HUES48 (cell line): Measurements from ENCODE around the gene ZC3H12C.

ENCODE experiments used
- H3K27ac ChIP-seq: one replicate; pipeline ENCODE4 v1.7.0; 2013; ENCODE audit warnings: low read depth, low read length, inconsistent platforms
- H3K27me3 ChIP-seq: 2 replicates; pipeline ENCODE4 v1.6.1; 2013; ENCODE audit warnings: mild to moderate bottlenecking, low read length; ENCODE audit not compliant: control insufficient read depth, insufficient read depth
- H3K36me3 ChIP-seq: 2 replicates; pipeline ENCODE4 v1.6.1; 2013; ENCODE audit warnings: low read length; ENCODE audit not compliant: control insufficient read depth, insufficient read depth
- H3K4me1 ChIP-seq: 2 replicates; pipeline ENCODE4 v1.6.1; 2013; ENCODE audit warnings: mild to moderate bottlenecking, low read length; ENCODE audit not compliant: control insufficient read depth, insufficient read depth
- H3K4me3 ChIP-seq: 2 replicates; pipeline ENCODE4 v1.5.1; 2013; ENCODE audit warnings: mild to moderate bottlenecking, low read depth, low read length
- H3K9ac ChIP-seq: 2 replicates; pipeline ENCODE4 v1.6.1; 2013; ENCODE audit warnings: mild to moderate bottlenecking, low read depth, low read length, moderate library complexity
- H3K9me3 ChIP-seq: 2 replicates; pipeline ENCODE4 v1.6.1; 2013; ENCODE audit warnings: low read length; ENCODE audit not compliant: control insufficient read depth, insufficient read depth

The ZC3H12C gene

DNA sequence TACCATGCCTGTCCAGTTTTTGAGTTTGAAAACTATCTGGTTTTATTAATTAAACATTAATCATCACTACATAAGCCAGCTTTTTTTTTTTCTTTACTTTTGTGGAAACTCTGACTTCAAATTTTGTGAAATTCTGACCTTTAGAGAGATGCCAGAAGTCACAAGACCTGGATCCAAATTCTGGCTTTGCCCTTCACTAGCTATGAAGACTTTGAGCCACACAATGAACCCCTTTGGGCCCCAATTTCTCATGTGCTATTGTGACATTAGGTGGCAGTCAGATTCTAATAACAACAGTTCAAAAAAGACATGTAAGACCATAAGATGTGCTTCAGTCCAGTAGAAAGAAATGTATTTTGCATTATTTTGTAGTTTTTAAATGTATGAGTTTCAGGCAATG lies 60.3 kb downstream of the ZC3H12C start:
- H3K27me3 ChIP-seq, result no peaks in the 10 kb centered on the region
- H3K36me3 ChIP-seq, result peaks cover 5% of the 10 kb centered on the region; the same call in 1 of the 2 replicates
- H3K27ac ChIP-seq, result no peak overlapping the region
- H3K9me3 ChIP-seq, result no peaks in the 10 kb centered on the region
- peaks cover 9% of the 10 kb centered on the region; the same call in 1 of the 2 replicates for H3K4me1 ChIP-seq
- no peak overlapping the region for H3K9ac ChIP-seq
- no peak overlapping the region for H3K4me3 ChIP-seq

DNA sequence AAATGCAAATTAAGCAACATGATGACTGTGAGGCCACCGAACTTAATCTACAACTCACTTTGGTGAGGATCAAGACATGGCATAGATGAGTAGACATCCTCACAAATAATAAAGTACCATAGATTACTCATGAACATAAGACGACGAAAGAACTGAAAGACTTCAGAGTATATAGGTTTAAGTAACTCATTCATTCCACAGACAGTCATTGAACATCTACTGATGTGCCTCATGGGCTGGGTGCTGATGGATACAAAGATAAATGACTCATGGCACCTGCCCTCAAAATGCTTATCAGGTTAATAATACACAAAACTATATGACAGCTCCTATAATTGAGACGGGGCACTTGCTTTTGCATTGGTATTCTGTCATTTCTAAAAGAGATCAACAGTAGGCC lies 63.3 kb downstream of the ZC3H12C start:
- Histone ChIP-seq H3K27ac (no peak overlapping the region), H3K27me3 (no peaks in the 10 kb centered on the region), H3K9me3 (no peaks in the 10 kb centered on the region), H3K4me3 (no peak overlapping the region), H3K4me1 (no peaks in the 10 kb centered on the region), H3K36me3 (peaks cover 23% of the 10 kb centered on the region), H3K9ac (no peak overlapping the region)

DNA sequence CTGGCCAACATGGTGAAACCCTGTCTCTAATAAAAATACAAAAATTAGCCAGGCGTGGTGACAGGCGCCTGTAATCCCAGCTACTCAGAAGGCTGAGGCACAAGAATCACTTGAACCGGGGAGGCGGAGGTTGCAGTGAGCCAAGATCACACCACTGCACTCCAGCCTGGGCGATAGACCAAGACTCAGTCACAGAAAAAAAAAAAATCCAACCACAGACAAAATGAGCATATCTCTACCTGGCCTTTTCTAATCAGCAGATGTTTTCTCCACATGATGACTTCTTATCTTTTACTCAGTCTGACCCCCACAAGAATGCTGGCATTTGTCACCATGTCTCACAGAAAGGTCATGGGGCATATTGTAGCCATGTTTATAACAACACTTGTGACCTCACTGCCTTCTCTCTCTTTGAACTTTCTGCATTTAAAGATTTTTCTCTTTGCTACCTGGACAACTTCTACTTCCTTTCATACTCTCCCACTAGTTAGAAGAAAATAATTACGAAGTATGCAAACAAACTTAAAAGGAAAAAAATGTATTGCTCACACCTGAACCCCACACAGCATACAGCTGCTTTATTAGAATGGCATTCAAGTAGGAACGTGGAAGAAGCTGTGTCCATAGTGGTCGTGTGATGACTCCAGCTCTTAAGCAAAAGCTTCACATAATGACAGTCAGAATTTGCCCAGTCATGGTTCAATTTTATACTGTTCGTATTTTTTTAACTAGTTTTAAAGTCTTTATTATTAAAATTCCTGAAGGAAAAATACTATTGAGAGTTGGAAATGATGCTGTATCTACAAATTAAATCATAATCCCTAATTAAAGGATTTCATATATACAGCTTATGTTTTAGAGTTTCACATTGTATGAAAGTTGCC lies 65.4 kb downstream of the ZC3H12C start:
- Histone ChIP-seq H3K4me1 (no peaks in the 10 kb centered on the region), H3K27ac (no peak overlapping the region), H3K9me3 (no peaks in the 10 kb centered on the region), H3K27me3 (no peaks in the 10 kb centered on the region), H3K9ac (no peak overlapping the region), H3K36me3 (peaks cover 22% of the 10 kb centered on the region), H3K4me3 (no peak overlapping the region)

DNA sequence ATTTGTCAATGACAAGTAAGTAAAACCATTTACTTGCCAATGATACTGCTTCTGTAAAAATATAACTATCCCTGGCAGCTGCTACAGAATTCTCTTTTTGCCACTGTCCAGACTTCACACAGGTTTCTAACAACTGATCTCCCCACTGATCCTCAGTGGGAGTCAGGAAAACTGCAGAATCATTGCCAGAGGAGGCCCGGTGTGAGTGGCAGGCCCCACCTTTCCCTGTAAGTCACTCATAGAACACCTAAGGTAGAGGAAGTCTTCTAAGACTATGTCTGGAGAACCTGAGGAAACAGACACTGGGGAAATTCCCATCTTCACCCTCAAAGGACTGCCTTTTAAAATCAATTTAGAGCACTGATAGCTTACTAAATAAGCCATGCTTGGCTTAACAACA lies 66.3 kb downstream of the ZC3H12C start:
- H3K4me3 ChIP-seq, result no peak overlapping the region
- H3K36me3 ChIP-seq, result peaks cover 24% of the 10 kb centered on the region
- H3K9me3 ChIP-seq, result no peaks in the 10 kb centered on the region
- no peak overlapping the region for H3K27ac ChIP-seq
- no peak overlapping the region for H3K9ac ChIP-seq
- no peaks in the 10 kb centered on the region for H3K4me1 ChIP-seq
- no peaks in the 10 kb centered on the region for H3K27me3 ChIP-seq

DNA sequence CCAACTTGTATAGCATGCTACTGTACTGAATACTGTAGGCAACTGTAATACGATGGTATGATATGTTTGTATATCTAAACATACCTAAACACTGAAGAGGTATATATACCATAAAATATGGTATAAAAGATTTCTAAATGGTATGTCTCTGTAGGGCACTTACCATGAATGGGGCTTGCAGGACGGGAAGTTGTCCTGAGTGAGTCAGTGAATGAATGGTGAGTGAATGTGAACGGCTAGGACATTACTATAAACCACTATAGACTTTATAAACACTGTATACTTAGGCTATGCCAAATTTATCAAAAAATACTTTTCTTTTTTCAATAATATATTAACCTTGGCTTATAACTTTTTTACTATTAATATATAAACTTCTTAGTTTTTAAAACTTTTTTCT lies 66.8 kb downstream of the ZC3H12C start:
- H3K9me3 ChIP-seq, result no peaks in the 10 kb centered on the region
- no peaks in the 10 kb centered on the region for H3K4me1 ChIP-seq
- H3K36me3 ChIP-seq, result peaks cover 27% of the 10 kb centered on the region
- no peak overlapping the region for H3K4me3 ChIP-seq
- H3K27me3 ChIP-seq, result no peaks in the 10 kb centered on the region
- no peak overlapping the region for H3K27ac ChIP-seq
- no peak overlapping the region for H3K9ac ChIP-seq

DNA sequence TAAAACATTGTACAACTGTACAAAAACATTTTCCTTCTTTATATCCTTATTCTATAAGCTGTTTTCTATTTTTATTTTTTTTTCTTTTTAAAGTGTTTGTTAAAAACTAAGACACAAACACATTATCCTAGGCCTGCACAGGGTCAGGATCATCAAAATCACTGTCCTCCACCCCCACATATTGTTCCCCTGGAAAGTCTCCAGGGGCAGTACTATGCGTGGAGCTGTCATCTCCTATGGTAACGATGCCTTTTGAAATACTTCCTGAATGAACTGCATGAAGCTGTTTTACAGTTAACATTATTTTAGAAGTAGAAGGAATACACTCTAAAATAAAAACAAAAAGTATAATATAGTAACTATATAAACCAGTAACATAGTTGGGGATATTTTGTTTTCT lies 67.2 kb downstream of the ZC3H12C start:
- Histone ChIP-seq H3K4me3 (no peak overlapping the region), H3K4me1 (no peaks in the 10 kb centered on the region), H3K36me3 (peaks cover 32% of the 10 kb centered on the region), H3K27ac (no peak overlapping the region), H3K9ac (no peak overlapping the region), H3K27me3 (no peaks in the 10 kb centered on the region), H3K9me3 (no peaks in the 10 kb centered on the region)

DNA sequence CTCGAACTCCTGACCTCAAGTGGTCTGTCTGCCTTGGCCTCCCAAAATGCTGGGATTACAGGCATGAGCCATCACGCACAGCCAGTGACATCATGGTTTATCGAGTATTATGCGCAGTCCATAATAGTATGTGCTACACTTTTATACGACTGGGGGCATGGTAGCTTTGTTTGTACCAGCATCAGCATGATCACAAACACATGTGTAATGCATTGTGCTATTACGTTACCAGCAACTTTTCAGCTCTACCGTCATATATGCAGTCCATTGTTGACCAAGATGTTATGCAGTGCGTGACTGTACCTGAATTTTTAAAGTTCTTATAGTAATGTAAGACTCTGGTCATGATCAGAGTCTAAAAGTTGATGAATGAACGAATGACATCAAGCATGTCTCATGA lies 67.9 kb downstream of the ZC3H12C start:
- Histone ChIP-seq H3K27me3 (no peaks in the 10 kb centered on the region), H3K36me3 (peaks cover 35% of the 10 kb centered on the region), H3K9me3 (no peaks in the 10 kb centered on the region), H3K9ac (no peak overlapping the region), H3K4me3 (no peak overlapping the region), H3K4me1 (no peaks in the 10 kb centered on the region), H3K27ac (no peak overlapping the region)

DNA sequence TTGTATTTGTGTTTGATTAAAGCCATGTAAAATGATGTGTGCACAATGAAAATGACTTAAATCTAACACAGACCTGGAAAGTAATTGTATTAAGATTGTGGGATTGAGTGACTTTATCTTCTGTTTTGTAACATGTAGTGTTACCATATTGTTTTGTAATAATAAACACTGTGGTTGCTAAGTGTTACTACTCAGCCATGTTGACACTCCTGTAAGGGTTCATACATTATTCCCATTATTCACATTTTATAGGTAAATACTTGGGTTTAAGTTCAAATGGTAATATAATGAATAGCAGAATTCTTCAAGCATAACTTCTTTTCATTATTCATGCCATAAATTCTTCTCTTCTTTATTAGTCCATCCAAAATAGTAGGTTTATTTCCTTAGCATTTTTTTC lies 69.0 kb downstream of the ZC3H12C start:
- peaks cover 35% of the 10 kb centered on the region for H3K36me3 ChIP-seq
- H3K4me3 ChIP-seq, result no peak overlapping the region
- no peak overlapping the region for H3K27ac ChIP-seq
- H3K4me1 ChIP-seq, result no peaks in the 10 kb centered on the region
- no peaks in the 10 kb centered on the region for H3K9me3 ChIP-seq
- no peaks in the 10 kb centered on the region for H3K27me3 ChIP-seq
- H3K9ac ChIP-seq, result no peak overlapping the region

DNA sequence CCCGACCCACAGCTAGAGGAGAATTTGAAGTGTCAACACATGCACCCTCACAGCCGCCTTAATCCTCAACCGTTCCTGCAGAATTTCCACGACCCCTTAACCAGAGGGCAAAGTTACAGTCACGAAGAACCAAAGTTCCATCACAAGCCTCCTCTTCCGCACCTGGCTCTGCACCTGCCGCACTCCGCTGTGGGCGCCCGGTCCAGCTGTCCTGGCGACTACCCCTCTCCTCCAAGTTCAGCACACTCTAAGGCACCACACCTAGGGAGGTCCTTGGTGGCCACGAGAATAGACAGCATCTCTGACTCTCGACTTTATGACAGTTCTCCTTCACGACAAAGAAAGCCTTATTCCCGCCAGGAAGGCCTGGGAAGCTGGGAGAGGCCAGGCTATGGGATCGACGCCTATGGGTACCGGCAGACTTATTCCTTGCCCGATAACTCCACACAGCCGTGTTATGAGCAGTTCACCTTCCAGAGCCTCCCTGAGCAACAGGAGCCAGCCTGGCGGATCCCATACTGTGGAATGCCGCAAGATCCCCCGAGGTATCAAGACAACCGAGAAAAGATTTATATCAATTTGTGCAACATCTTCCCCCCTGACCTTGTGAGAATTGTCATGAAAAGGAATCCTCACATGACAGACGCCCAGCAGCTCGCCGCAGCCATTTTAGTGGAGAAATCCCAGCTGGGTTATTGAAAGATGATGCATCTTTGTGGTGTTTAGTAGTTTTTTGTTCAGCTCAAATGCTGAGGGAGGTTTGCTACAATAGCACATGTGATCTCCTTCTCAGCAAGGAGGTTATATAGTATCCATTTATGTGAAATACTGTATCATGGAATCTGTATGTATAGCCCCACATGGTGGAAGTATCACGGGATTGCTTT lies 72.1 kb downstream of the ZC3H12C start:
- Histone ChIP-seq H3K27ac (no peak overlapping the region), H3K4me1 (no peaks in the 10 kb centered on the region), H3K4me3 (no peak overlapping the region), H3K27me3 (no peaks in the 10 kb centered on the region), H3K36me3 (peaks cover 21% of the 10 kb centered on the region), H3K9me3 (no peaks in the 10 kb centered on the region), H3K9ac (no peak overlapping the region)

DNA sequence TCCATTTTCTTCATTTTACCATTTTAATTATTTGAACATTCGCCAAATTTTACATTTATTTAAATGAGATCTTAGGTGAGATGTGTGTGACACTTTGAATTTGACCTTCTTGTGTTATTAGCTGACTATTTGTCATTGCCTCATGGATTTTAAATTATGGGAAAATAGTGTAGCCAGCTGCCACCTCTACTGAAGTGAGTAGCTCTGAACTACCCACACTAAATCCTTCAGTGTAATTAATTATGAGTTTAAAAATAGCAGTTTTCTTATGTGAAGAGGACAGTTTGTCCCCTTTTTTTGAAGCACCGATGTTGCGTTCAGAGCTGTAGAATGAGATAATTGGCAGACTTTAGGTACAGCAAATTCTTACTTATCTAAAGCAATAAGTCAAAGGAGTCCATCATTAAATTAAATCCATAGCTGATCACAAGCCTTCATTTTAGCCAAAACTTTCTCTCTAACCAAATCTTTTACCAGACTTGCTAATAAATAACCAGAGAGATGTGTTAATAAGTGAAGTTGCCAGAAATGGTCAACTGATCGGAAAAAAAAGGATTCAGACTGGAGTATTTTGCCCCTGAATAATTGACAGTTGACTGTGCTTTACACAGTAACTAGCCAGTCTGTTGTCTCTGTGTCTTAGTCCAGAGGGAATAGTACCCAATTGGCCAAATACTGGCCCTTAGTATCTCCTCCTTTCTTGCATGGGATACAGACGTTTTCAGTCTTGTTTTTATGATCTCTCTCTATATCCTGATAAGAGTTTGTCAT lies 75.0 kb downstream of the ZC3H12C start:
- H3K4me1 ChIP-seq, result peaks cover 13% of the 10 kb centered on the region
- H3K9me3 ChIP-seq, result no peaks in the 10 kb centered on the region
- no peak overlapping the region for H3K27ac ChIP-seq
- no peak overlapping the region for H3K4me3 ChIP-seq
- H3K9ac ChIP-seq, result no peak overlapping the region
- no peaks in the 10 kb centered on the region for H3K27me3 ChIP-seq
- H3K36me3 ChIP-seq, result peaks cover 17% of the 10 kb centered on the region
